Activated T-cell treated with anti-CD3 and anti-CD28 coated beads, Interleukin-2, amount 50 U/mL, for 1 hour (primary cell): ENCODE results near the gene GPSM3.
A peak's percentile ranks its signal among the peaks of the same experiment; 100 is the strongest.
"Not testable (repeated sequence)": the region's sequence is repeated elsewhere in the genome, so short reads cannot be mapped to it uniquely, and the experiment has no call there.

Experiments
- DNase-seq: peaks from one replicate; pipeline ENCODE4 v3.0.0-alpha.2; 2020

Gene GPSM3, protein sequence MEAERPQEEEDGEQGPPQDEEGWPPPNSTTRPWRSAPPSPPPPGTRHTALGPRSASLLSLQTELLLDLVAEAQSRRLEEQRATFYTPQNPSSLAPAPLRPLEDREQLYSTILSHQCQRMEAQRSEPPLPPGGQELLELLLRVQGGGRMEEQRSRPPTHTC

DNA sequence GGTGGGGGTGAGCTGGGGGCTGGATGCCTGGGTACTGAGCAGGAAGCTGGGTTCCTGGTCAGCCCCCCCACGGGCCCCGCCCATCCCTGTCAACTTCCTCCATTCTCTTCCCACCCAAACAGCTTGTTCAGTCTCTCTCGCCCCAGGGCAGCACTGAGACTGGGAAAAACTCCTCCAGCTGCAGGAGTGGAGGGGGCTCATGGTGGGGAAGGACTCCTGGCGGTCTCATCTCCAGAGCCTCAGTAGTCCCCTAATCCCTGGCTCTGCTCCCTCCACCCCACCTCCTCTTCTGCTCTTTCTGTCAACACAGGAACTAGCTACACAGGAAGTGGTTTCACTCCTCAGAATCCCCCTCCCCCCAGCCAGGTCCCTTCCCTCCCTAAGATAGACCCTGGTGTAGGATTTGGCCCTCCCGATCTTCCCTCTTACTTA is at the start of gene GPSM3:
TSS of gene GPSM3 (minus strand) at position 36 of the 432 bp plus-strand sequence. CDS start 130 bp downstream, outside the sequence.
- DNase-seq = peak; percentile 63

DNA sequence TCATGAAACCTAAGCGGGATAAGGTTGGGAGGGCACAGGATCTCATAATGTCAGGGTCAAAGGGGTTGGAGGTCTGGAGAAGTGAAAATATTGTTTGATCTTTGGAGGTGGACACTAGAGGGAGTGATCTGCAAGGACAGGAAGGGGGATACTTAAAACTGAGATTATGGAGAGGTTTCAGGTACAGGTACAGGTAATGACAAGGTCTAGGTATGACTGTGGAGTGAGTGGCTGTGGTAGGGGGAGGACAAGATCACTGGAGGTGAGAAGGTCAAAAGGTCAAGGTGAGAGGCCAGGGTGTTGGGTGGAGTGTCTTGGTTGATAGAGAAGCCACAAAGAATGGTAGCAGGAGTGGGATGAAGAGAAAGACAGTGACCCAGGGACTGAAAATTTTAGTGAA is 48.2 kb upstream of the GPSM3 start:
- DNase-seq = no peak

DNA sequence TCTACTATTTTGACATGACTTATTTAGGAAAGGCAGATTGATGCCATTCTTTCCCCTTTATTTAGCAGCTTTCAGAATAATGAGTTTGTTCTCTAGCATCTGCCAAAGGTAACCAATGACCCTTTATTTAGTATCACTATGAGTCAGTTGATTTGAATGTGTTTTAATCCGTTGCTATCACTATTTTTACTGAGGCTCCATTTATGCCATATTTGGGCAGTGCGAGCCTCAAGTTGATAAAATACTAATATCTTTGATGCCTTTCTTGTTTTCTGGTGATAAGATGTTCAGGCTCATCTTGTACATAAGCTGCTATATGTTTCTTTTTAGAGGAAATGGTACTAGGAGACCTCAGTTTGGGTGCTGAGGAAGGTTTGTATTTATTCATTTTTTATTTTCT is 47.0 kb upstream of the GPSM3 start:
- DNase-seq = no peak

DNA sequence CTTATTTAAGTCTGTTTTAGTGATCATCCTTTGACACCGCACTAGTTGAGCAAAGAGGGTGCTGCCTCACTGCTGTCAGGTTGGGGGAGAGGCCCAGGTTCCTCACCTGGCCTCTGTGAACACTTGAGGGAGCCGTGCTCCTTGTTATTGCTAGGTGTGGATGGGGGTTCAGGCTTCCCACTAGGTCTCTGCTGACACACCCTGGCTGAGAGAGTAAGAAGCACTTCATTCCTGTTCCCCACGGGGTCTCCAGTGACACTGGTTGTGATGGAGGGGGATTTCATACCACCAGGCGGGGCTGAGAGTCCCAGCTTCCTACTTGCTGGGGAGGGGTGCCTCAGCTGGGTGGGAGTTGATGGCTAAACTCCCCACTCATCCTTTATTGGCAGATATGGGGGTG is 42.5 kb upstream of the GPSM3 start:
- DNase-seq = no peak

DNA sequence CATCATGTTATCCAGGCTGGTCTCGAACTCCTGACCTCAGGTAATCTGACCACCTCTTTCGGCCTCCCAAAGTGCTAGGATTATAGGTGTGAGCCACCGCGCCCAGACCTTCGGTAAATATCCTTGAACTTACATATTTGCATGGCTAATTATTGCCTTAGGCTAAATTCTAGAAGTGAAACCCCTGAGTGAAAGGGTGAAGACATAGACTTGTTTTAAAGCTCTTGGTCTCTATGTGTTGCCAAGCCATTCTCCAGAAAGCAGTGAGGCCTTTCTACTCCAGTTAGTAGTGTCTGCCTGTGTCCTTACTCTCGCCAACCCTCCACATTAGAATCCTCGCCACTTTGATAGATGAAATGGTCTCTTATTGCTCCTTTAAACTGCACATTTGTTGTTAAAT is 34.0 kb upstream of the GPSM3 start:
- DNase-seq = no peak

DNA sequence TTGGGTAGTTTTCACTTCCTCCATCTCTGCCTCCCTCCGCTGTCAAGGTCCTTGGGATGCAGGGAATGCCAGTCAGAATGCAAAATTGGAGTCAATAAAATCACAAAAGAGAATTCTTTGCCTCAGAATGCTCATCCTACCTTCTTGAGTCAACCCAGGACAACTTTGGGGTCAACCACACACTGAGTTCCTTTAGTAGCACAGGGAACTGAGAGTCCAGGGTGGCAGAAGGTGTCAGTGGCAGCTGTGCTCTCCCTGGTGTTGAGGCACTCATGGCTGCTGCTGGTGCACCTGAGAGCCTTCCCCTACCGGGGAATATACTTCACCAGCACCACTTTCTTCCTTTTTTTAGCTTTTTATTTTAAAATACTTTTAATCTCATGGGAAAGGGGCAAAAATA is 32.3 kb upstream of the GPSM3 start:
- no peak for DNase-seq

DNA sequence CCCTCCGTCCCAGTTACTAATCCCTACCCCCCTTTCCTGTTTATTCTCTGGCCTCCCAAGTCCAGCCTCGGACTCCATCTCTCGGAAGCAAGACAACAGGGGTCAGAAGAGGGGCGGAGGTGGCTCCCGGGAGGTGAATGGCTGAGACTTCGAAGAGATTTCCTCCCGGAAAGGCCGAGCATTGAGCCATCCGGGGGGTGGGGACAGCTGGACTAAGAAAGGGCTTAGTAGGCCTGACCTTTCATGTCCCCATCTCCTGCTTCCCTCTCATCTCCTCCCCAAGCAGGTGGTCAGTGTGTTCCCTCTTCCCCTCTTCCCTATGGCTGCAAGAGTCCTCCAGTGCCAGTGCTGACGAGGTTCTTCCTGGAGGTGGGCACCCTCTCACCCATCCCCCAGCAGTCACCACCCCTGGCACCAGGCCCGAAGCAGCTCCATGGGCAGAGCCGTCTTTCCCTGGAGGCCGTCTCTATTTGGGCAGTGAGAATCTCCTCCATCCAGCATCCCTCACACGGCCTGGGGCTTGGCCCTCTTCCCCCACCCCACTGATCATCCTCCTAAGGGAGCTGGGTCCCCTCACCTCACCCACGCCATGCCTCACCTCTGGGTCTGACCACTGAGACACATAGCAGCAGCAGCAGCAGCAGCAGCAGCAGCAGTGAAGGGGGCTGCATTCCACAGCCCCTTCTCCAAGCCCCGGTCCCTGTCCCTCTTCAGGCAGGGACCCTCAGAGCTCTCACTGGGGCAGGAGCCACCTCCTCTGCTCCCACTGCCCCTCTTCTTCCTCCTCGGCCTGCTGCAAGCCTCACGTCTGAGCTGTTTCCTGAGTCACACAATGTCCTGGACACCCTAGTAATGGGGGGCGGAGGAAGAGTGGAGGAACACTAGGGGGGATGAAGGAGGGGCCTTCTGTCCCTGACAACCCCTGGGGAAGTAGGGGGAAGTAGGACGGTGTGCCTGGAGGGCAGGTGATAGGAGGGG is 31.1 kb upstream of the GPSM3 start, which contains the start of gene NOTCH4:
TSS of gene NOTCH4 (minus strand) at position 810 of the 978 bp plus-strand sequence. CDS start at position 671, 139 bp downstream.
- DNase-seq = no peak

DNA sequence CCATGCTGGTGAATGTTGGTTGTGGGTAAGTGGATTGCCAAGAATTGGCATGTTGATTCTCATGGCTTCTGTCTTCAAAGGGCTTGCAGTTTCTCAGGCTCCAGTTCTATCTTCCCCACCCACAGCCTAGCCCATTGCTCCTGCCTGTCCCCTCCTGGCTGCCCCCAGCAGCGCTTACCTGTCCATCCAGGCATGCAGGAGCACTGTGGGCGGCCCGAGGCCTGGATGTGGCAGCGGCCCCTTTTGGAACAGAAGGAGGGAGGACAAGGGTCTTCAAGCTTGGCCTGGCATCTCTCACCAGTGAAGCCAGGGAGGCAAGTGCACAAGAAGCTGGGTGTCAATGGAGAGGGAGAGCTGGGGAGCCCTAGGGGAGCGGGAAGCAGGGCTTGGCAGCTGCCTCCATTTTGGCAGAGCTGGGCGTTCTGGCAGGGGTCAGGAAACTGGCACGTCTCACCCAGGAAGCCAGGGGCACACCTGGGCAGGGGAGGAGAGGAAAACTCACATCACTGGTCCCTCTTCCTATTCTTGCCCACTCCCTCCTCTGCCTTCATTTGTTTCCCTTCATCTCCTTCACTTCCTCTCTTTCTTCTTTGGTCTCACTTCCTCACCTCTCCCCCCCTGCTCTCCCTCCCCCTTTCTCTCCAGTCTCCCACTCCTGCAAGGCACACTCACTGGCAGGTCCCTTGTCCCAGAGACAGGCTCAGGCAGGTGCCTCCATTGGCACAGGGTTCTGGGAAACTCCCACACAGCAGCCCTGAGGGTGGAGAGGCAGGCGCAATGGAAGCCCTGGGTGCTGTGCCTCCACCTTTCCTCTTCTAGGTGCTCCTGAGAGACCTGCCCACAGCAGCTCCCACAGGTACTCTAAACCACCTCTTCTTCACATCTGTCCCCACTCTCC is 30.1 kb upstream of the GPSM3 start:
- no peak for DNase-seq

DNA sequence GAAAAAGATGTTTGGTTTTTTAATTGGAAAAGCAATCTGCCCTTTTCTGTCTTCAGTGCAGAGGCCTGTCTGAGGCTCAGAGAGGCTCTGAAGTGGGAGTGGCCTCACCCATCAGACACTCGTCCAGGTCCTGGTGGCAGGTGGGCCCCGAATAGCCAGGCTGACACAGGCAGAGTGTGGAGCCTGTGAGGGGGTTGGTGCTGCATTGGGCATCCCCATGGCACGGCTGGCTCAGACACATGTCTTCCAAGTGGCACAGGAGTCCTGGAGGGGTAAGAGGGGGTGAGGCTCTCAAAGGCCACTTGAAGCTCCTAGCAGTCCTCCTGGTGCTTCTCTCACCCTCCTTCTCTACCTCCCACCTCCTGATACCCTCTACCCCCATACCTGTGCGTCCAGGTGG is 27.6 kb upstream of the GPSM3 start:
- DNase-seq = no peak

DNA sequence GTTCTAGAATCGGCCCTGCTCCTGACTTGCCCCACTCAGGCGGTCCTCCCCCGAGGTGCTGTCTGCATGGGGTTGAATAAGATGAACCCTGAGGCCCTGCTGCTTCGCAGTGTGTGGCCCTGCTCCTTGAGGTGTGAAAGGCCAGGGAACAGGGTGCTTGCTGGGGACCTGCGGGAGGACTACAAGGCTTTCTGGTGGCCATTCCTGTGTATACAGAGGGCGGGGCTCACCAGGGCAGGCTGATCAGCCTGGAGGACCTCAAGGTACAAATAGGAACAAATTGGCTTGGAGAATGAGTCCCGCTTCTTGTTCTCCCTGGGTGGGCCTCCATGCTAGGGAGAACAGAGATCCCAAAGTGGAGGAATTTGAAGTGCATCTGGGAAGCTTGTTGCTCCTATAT is 25.7 kb upstream of the GPSM3 start:
- DNase-seq = no peak

DNA sequence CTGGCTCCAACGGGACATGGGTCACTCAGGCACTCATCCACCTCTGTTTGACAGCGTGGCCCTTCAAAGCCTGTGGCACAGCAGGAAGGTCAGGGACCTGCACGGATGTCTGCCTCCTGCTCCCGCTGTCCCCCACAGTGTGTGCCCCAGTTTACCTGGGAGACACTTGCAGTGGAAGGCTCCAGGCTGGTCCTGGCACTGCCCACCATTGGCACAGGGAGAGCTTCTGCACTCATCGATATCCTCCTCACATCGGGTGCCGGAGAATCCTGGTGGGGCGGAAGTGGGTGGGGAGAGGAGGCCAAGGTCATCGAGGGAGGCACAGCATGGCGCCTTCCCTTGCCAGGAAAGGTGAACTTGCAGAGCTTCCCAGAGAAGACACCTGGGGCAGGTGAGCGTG is 24.6 kb upstream of the GPSM3 start:
- DNase-seq = no peak

DNA sequence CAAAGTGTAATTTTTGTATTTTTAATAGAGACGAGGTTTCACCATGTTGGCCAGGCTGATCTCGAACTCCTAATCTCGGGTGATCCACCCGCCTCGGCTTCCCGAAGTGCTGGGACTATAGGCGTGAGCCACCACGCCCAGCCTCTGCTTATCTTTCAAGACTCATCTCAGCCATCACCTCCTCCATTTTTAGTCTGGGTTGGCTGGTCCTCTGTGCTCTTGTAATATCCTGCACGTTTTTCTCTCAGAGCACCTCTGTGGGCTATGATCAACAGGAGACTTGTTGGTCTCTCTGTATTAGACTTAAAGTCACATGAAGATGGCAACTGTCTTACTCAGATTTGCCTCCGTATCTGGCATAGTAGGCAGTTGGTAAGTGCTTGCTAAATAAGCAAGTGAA is 23.8 kb upstream of the GPSM3 start:
- no peak for DNase-seq

DNA sequence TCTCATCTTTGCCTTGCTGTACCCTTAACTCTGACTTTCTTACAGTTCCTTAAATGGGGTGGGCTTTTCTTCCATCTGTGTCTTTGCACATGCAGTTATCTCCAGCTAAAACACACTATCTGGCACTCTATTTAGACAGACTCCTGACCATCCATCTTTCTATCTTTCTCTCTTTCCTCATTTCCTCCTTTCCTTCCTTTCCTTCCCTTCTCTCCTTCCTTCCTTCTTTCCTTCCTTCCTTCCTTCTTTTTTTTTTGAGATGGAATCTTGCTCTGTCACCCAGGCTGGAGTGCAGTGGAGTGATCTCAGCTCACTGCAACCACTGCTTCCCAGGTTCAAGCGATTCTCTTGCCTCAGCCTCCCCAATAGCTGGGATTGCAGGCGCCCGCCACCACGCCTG is 23.2 kb upstream of the GPSM3 start:
- no peak for DNase-seq

DNA sequence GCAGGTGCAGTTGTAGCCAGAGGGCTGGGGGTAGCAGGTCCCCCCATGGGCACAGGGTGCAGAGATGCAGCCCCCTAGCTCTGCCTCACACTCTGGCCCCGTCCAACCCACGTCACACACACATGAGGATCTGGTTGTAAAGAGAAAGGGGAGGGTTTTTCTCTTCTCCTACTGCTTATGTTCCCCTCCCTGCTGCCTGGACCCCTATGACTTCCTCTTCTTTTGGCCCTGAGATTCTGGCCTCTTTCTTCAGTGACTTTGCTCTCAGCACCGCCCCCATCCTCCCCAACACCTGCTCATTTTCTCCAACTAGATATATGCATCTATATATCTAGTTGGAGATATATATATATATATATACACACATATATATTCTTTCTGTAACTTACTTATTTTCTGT is 21.7 kb upstream of the GPSM3 start:
- DNase-seq = no peak

DNA sequence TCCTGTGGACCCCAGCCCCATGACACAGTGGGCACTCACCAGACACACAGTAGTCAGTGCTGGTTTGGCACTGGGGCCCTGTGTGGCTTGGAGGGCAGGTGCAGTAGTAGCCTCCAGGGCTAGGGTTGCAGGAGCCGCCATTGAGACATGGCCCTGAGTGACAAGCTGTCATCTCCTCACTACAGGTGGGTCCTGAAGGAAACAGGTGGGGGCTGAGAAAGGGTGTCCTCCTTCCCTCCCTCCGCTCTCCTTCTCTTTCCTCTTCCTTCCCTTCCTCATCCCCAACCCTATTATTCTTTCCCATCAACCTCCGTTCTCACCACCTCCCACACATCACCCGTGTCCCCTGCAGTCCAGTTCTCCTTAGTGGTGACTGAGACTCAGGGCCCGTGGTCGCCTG is 21.2 kb upstream of the GPSM3 start:
- DNase-seq = no peak

DNA sequence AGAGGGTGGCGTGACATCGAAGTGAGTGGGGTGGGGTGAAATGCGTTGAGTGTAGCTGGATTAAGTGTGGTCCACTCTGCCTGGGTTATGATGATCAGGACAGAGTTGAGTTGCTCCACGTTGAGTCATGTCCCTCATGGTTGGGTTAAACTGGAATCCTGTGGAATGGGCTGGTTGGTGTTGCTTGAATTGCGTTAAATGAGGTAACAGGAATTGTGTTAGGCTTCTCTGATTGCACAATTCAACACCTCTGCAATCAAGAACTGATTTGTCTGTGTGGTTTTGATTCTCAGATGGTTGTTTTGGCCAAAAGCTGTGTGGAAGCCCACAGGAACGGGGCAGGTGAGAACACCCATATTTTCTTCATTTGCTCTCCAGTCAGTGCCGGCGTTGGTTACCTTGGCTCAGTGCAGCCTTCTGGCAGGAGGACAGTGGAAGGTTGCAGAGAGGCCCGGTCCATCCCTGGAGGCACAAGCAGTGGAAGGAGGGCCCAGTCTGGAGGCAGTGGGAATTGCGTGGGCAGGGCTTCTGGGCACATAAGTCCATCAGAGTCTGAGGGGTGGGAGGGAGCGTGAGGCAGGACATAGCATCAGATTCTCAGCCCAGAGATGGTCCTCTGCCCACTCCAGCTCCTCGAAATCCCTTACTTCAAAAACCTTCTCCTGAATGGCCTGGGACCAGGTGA is 19.8 kb upstream of the GPSM3 start:
- DNase-seq = no peak

DNA sequence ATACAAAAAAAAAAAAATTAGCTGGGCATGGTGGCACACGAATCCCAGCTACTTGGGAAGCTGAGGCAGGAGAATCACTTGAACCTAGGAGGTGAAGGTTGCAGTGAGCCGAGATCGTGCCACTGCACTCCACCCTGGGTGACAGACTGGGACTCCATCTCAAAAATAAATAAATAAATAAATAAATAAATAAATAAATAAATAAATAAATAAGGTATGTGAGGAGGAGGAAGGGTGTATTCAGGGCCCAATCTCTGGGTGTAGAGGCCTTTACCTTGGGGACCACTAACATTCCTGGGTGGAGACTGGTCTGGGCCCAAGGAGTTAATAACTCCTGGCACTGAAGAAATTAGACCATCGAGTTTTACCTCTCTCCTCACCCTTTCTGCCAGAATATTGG is 19.0 kb upstream of the GPSM3 start:
- DNase-seq = not testable (repeated sequence)

DNA sequence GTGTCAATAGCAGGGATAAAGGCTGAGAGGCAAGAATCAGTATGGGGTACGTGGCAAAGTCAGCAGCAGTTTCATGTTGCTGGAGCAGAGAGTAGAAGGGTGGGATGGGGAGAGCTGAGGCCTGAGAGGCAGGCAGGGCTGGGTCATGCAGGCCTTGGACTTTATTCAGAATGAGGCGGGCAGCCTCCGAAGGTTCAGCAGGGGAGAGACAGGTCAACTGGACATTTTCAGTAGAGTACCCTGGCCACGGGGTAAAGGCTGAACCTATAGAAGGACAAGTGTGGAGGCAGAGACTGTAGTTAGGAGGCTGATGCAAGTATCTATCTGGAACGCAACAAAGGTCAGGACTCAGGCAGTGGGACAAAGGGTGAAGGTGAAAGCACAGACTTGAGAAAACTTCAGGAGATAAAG is 17.8 kb upstream of the GPSM3 start:
- no peak for DNase-seq

DNA sequence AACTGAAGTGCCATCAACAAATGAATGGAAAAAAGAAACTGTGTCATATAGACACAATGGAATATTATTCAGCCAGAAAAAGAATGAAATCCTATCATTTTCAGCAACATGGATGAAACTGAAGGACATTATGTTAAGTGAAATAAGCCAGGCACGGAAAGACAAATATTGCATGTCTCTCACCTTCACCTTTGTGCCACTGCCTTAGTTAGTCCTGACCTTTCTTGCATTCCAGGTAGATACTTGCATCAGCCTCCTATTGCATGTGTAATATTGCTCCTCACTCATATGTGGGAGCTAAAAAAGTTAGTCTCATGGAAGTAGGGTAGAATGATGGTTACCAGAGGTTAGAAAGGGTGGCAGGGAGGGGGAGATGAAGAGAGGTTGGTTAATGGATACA is 16.6 kb upstream of the GPSM3 start:
- no peak for DNase-seq

DNA sequence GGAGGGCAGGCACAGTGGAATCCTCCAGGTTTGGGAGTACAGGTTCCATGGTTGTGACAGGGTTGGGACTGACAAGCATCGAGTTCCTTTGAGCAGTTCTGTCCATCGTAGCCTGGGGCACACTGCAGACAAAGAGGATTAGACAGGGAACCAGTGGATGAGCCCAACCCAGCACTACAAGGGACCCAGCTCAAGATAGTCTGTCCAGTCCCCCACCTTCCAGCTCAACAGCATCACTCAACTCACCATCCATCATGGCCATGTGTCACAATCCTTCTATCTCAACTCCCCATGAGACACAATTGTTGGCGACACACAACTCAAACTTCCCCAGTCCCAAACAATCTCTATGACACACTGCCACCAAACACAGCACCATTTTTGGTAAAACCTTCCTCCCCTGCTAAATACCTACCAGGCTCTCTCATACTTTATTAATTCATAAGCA is 11.8 kb upstream of the GPSM3 start:
- no peak for DNase-seq

DNA sequence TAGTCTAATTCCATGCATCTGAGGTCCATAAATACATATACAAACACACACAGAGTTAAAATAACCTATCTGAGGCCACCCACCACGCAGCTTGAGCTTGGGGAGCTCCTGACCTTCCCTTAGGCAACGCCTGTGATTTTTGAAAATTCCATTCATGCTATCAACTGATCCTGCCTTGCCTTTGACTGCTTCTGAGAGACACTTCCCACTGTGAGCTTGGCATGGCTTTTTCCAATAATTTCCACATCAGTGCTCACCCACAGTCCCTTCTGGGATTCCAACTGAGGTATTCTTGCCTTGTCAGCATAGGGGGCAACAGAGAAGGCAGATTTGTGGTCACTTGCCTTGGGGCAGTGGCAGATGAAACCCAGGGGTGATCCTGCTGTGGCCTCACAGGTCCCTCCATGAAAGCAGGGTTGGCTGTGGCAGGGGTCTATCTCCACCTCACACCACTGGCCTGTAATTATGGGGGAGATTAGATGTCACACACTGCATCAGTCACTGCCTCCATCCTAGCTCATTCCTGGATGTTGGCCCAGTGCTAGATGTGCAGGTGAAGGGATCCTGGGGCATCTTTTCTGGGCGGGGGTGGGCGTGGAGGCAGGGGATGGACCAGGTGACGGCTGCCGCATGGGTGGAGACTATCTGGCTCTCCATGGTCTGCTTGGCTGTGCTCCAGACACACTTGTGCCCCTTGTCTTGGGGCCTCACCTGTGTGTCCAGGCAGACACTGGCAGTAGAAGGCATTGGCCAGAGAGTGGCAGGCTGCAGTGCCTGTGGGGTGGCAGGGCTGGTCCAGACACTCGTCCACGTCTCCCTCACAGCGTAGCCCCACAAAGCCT is 11.2 kb upstream of the GPSM3 start:
- no peak for DNase-seq

DNA sequence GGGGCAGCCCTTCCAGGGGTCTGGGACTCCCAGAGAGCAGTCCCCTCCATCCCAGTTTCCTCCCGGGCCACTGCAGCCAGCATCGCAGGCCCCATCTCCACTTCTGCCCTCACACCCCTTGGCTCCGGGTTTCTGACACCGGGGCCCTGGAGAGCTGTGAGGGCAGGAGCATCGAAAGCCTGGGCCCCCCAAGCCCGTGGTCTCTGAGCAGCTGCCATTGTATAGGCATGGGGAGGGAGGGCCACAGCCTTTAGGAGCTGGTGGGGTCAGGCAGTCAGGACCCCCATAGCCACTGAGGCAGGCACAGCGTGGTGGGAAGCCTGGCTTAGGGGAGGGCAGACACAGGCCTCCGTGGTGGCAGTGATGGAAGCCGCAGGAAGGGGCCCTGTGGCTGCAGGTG is 9.7 kb upstream of the GPSM3 start:
- DNase-seq = no peak
